ENCODE data around the gene SH3RF1. TPM values are rescaled to one million over a fixed set of nuclear protein-coding genes. Genes with fewer than 3 reads are reported as not detected.

SH3RF1 gene
- polyA plus RNA-seq, 1 experiment, result 11.0 TPM

DNA sequence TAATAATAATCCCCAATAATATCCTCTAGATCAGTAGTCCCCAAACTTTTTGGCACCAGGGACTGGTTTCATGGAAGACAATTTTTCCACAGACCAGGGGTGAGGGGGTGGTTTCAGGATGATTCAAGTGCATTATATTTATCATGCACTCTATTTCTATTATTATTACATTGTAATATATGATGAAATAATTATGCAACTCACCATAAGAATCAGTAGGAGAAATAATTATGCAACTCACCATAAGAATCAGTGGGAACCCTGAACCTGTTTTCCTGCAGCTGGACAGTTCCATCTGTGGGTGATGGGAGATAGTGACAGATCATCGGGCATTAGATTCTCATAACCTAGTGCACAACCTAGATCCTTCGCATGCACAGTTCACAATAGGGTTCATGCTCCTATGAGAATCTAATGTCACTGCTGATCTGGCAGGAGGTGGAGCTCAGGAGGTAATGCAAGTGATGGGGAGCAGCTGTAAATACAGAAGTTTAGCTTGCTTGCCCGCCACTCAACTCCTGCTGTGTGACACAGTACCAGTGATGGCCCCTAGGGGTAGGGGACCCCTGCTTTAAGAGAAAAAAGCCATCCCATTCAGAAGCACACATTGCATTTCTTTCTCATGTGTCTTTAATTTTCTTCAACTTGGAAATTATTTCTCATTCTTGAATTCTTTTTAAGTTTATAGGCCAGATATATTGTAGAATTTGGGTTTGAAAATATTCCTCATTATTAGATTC is 16.0 kb upstream of the SH3RF1 start:
- TF ChIP-seq, protein P1, sequence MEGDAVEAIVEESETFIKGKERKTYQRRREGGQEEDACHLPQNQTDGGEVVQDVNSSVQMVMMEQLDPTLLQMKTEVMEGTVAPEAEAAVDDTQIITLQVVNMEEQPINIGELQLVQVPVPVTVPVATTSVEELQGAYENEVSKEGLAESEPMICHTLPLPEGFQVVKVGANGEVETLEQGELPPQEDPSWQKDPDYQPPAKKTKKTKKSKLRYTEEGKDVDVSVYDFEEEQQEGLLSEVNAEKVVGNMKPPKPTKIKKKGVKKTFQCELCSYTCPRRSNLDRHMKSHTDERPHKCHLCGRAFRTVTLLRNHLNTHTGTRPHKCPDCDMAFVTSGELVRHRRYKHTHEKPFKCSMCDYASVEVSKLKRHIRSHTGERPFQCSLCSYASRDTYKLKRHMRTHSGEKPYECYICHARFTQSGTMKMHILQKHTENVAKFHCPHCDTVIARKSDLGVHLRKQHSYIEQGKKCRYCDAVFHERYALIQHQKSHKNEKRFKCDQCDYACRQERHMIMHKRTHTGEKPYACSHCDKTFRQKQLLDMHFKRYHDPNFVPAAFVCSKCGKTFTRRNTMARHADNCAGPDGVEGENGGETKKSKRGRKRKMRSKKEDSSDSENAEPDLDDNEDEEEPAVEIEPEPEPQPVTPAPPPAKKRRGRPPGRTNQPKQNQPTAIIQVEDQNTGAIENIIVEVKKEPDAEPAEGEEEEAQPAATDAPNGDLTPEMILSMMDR (IDR thresholded peaks at IDR 0.05; ENCODE audit: low read depth, low read length), result no peak
- POLR2A ChIA-PET, result no interaction called here
- CTCF ChIA-PET, result interaction anchor here (0.7 kb wide), 1 partner anchor 219 kb away, joined by 3 read pairs; no protein-coding TSS in a partner anchor
- Histone ChIP-seq H3K9me3 (ENCODE audit: control insufficient read depth, insufficient read depth, low read length) (no peaks in the 10 kb centered on the region), H3K27me3 (ENCODE audit: control insufficient read depth, insufficient read depth, low read length) (no peaks in the 10 kb centered on the region), H3K4me3 (ENCODE audit: low read depth, low read length) (no peak overlapping the region), H3K27ac (ENCODE audit: low read depth, low read length) (no peak overlapping the region)
- no peak for DNase-seq (ENCODE audit: low read depth, low spot score)

GRCh38 chr4:169283114-169283509 is 12.4 kb upstream of the SH3RF1 start:
- H3K4me3 ChIP-seq (ENCODE audit: low read depth, low read length), result no peak overlapping the region
- ChIA-PET CTCF (interaction anchor here (1.4 kb wide), 1 partner anchor 15 kb away, joined by 4 read pairs; no protein-coding TSS in a partner anchor), POLR2A (interaction anchor here (1.5 kb wide), 1 partner anchor 28 kb away, joined by 4 read pairs; no protein-coding TSS in a partner anchor)
- H3K9me3 ChIP-seq (ENCODE audit: control insufficient read depth, insufficient read depth, low read length), result no peaks in the 10 kb centered on the region
- no peaks in the 10 kb centered on the region for H3K27me3 ChIP-seq (ENCODE audit: control insufficient read depth, insufficient read depth, low read length)
- peak overlapping the region; percentile 88 for H3K27ac ChIP-seq (ENCODE audit: low read depth, low read length)
- DNase-seq (ENCODE audit: low read depth, low spot score), result peak; percentile 62
- TF ChIP-seq, protein P1 (IDR thresholded peaks at IDR 0.05; ENCODE audit: low read depth, low read length), result no peak

DNA sequence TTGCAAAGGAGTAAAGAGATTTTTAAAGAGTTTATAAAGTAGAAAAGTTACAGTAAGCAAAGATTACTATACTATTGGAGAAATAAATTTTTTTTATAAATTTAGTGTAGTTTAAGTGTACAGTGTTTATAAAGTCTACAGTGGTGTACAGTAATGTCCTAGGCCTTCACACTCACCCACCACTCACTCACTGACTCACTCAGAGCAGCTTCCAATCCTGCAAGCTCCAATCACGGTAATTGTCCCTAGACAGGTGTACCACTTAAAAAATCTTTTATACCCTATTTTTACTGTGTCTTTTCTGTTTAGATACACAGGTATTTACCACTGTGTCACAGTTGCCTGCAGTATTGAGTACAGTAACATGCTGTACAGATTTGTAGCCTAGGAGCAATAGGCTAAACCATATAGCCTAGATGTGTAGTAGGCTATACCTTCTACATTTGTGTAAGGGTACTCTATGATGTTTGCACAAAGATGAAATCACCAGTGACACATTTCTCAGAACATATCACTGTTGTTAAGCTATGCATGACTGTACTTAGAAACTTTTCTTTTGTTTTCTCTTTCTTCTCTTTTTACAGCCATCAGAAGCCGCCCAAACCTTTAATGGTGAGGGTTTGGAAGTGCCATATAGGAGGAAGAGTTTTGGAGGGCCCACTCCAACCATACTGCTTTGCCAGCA is 11.8 kb upstream of the SH3RF1 start:
- CTCF ChIA-PET, result interaction anchor here (1.4 kb wide), 1 partner anchor 14 kb away, joined by 4 read pairs; no protein-coding TSS in a partner anchor
- Histone ChIP-seq H3K27ac (ENCODE audit: low read depth, low read length) (peak overlapping the region; percentile 88), H3K4me3 (ENCODE audit: low read depth, low read length) (no peak overlapping the region), H3K9me3 (ENCODE audit: control insufficient read depth, insufficient read depth, low read length) (no peaks in the 10 kb centered on the region), H3K27me3 (ENCODE audit: control insufficient read depth, insufficient read depth, low read length) (no peaks in the 10 kb centered on the region)
- POLR2A ChIA-PET, result interaction anchor here (1.5 kb wide), 1 partner anchor 28 kb away, joined by 4 read pairs; no protein-coding TSS in a partner anchor
- no peak for DNase-seq (ENCODE audit: low read depth, low spot score)
- TF ChIP-seq, protein P1 (IDR thresholded peaks at IDR 0.05; ENCODE audit: low read depth, low read length), result no peak

- ChIA-PET CTCF (interaction anchor here (1.2 kb wide), 1 partner anchor 33 kb away, joined by 3 read pairs; no protein-coding TSS in a partner anchor), POLR2A (interaction anchor here (0.6 kb wide), 1 partner anchor 119 kb away, joined by 7 read pairs; no protein-coding TSS in a partner anchor)
These were observed 8.4 kb upstream of the SH3RF1 start for GRCh38 chr4:169279108-169279507.

More at GRCh38 chr4:169279108-169279507, 8.4 kb upstream of the SH3RF1 start:
- H3K9me3 ChIP-seq (ENCODE audit: control insufficient read depth, insufficient read depth, low read length), result no peaks in the 10 kb centered on the region
- no peaks in the 10 kb centered on the region for H3K27me3 ChIP-seq (ENCODE audit: control insufficient read depth, insufficient read depth, low read length)
- H3K27ac ChIP-seq (ENCODE audit: low read depth, low read length), result no peak overlapping the region
- TF ChIP-seq, protein P1 (IDR thresholded peaks at IDR 0.05; ENCODE audit: low read depth, low read length), result no peak
- no peak for DNase-seq (ENCODE audit: low read depth, low spot score)
- H3K4me3 ChIP-seq (ENCODE audit: low read depth, low read length), result no peak overlapping the region
